IMR-90 (cell line): ENCODE results near the gene SLC25A38. TPM values are rescaled to one million over a fixed set of nuclear protein-coding genes. Genes with fewer than 3 reads are reported as not detected.

Experiments used
- ATAC-seq: fragments of 200-7000 bp; cut with Tn5 transposase; 2 replicates; pipeline ENCODE4 v1.9.1; 2020; ENCODE audit warnings: low read depth, mild to moderate bottlenecking, moderate library complexity
- BruUV-seq: library from RNA; stranded (reverse); fragments of 400-500 nt; replicated peaks from 2 replicates; lab custom pipeline; 2021; lab: Mats Ljungman, UMichigan
- CTCF ChIA-PET: fragments of 300-600 bp; formaldehyde crosslinking; extraction: SDS; loops from one replicate; lab custom pipeline; 2021; ENCODE audit warnings: antibody characterized with exemption; lab: Yijun Ruan, JAX
- POLR2A ChIA-PET: fragments of 300-600 bp; sonication (Branson Sonifier 250); formaldehyde crosslinking; loops from one replicate; lab custom pipeline; 2022; ENCODE audit warnings: antibody characterized with exemption; ENCODE audit not compliant: unreplicated experiment; lab: Charles Lee
- DNase-seq: peaks from one replicate; pipeline ENCODE4 v3.0.0; 2013
- H2AFZ ChIP-seq: replicated peaks from 2 replicates; pipeline ENCODE3; 2013; ENCODE audit warnings: low read length, mild to moderate bottlenecking; ENCODE audit not compliant: poor library complexity
- H2AK5ac ChIP-seq: 2 replicates; pipeline ENCODE4 v1.6.1; 2013; ENCODE audit warnings: low read depth, low read length, inconsistent platforms
- H2AK9ac ChIP-seq: replicated peaks from 2 replicates; pipeline ENCODE3; 2013; ENCODE audit warnings: mild to moderate bottlenecking, low read depth, low read length, moderate library complexity; ENCODE audit not compliant: poor library complexity
- H2BK120ac ChIP-seq: 2 replicates; pipeline ENCODE4 v1.6.1; 2013; ENCODE audit warnings: low read depth, low read length, inconsistent platforms
- H2BK15ac ChIP-seq: 3 replicates; pipeline ENCODE4 v1.6.1; 2013; ENCODE audit warnings: low read depth, low read length, inconsistent platforms
- H2BK20ac ChIP-seq: 2 replicates; pipeline ENCODE4 v1.6.1; 2013; ENCODE audit warnings: low read depth, mild to moderate bottlenecking, inconsistent platforms, low read length, moderate library complexity
- H2BK5ac ChIP-seq: 2 replicates; pipeline ENCODE4 v1.6.1; 2013; ENCODE audit warnings: mild to moderate bottlenecking, low read depth, low read length, inconsistent platforms; ENCODE audit not compliant: poor library complexity, severe bottlenecking
- H3K14ac ChIP-seq: replicated peaks from 2 replicates; pipeline ENCODE4 v1.6.1; 2013; ENCODE audit warnings: low read depth, low read length, inconsistent platforms
- H3K18ac ChIP-seq: 2 replicates; pipeline ENCODE4 v1.6.1; 2013; ENCODE audit warnings: low read depth, low read length, control low read depth
- H3K23ac ChIP-seq: 2 replicates; pipeline ENCODE4 v1.6.1; 2013; ENCODE audit warnings: low read depth, low read length, inconsistent platforms
- H3K27ac ChIP-seq: 2 replicates; pipeline ENCODE4 v1.5.1; 2013; ENCODE audit warnings: mild to moderate bottlenecking, control low read depth, low read length; ENCODE audit not compliant: insufficient read depth
- H3K27me3 ChIP-seq: 2 replicates; pipeline ENCODE4 v1.6.1; 2013; ENCODE audit warnings: low read length; ENCODE audit not compliant: control insufficient read depth, insufficient read depth
- H3K36me3 ChIP-seq: 2 replicates; pipeline ENCODE4 v1.6.1; 2013; ENCODE audit warnings: low read length, mixed read lengths; ENCODE audit not compliant: control insufficient read depth, insufficient read depth
- H3K4ac ChIP-seq: 2 replicates; pipeline ENCODE4 v1.6.1; 2013; ENCODE audit warnings: low read depth, low read length, inconsistent platforms
- H3K4me1 ChIP-seq: 2 replicates; pipeline ENCODE4 v1.6.1; 2013; ENCODE audit warnings: low read length, mixed read lengths; ENCODE audit not compliant: control insufficient read depth, insufficient read depth
- H3K4me2 ChIP-seq: 2 replicates; pipeline ENCODE4 v1.6.1; 2013; ENCODE audit warnings: low read depth, mild to moderate bottlenecking, control low read depth, low read length, moderate library complexity
- H3K4me3 ChIP-seq: 2 replicates; pipeline ENCODE4 v1.5.1; 2013; ENCODE audit warnings: low read depth, mild to moderate bottlenecking, control low read depth, low read length, moderate library complexity; ENCODE audit not compliant: insufficient read depth
- H3K56ac ChIP-seq: 2 replicates; pipeline ENCODE4 v1.6.1; 2013; ENCODE audit warnings: low read length, inconsistent platforms; ENCODE audit not compliant: insufficient read depth; ENCODE audit errors: extremely low read depth
- H3K79me1 ChIP-seq, 2 experiments: 2 replicates each; pipeline ENCODE4 v1.6.1; 2013; ENCODE audit warnings: low read length in 2 of 2, inconsistent platforms in 1 of 2, low read depth in 1 of 2
- H3K9ac ChIP-seq: 2 replicates; pipeline ENCODE4 v1.6.1; 2013; ENCODE audit warnings: low read depth, low read length, control low read depth
- H3K9me1 ChIP-seq: 2 replicates; pipeline ENCODE4 v1.6.1; 2013; ENCODE audit warnings: low read length, inconsistent platforms; ENCODE audit not compliant: insufficient read depth
- H3K9me3 ChIP-seq: 2 replicates; pipeline ENCODE4 v1.6.1; 2013; ENCODE audit warnings: low read length; ENCODE audit not compliant: control insufficient read depth, insufficient read depth
- H4K20me1 ChIP-seq: 2 replicates; pipeline ENCODE4 v1.6.1; 2013; ENCODE audit warnings: low read length, inconsistent platforms; ENCODE audit not compliant: insufficient read depth
- H4K5ac ChIP-seq: 2 replicates; pipeline ENCODE4 v1.6.1; 2013; ENCODE audit warnings: mild to moderate bottlenecking, low read depth, low read length, control low read depth
- H4K8ac ChIP-seq, 2 experiments: 2 replicates each; pipeline ENCODE4 v1.6.1; 2013; ENCODE audit warnings: low read depth in 2 of 2, low read length in 2 of 2, control low read depth in 1 of 2, inconsistent platforms in 1 of 2
- H4K91ac ChIP-seq: 2 replicates; pipeline ENCODE4 v1.6.1; 2013; ENCODE audit warnings: low read depth, low read length, inconsistent platforms; ENCODE audit not compliant: insufficient read depth
- BHLHE40 ChIP-seq: fragments of 150-350 bp; IDR thresholded peaks from 2 replicates; pipeline ENCODE4 v1.6.1; 2016; ENCODE audit warnings: mild to moderate bottlenecking, low read depth, low read length
- CEBPB ChIP-seq: IDR thresholded peaks from 2 replicates; pipeline ENCODE4 v1.6.1; 2012; ENCODE audit warnings: low read depth, low read length, improper control_type of control experiment
- CTCF ChIP-seq: conservative IDR thresholded peaks from 2 replicates; pipeline ENCODE4 v1.5.1; 2012; ENCODE audit warnings: mild to moderate bottlenecking, low read depth, low read length, improper control_type of control experiment
- ELK1 ChIP-seq: fragments of 150-350 bp; IDR thresholded peaks from 2 replicates; pipeline ENCODE4 v1.6.1; 2016; ENCODE audit warnings: low read depth, mild to moderate bottlenecking, low read length, moderate library complexity, borderline replicate concordance
- MAZ ChIP-seq: IDR thresholded peaks from 2 replicates; pipeline ENCODE4 v1.6.1; 2012; ENCODE audit warnings: low read depth, mild to moderate bottlenecking, low read length, improper control_type of control experiment, moderate library complexity, borderline replicate concordance
- RCOR1 ChIP-seq: IDR thresholded peaks from 2 replicates; pipeline ENCODE4 v1.6.1; 2012; ENCODE audit warnings: mild to moderate bottlenecking, low read length, improper control_type of control experiment; ENCODE audit not compliant: insufficient replicate concordance
- WGBS, 2 experiments: methylation state at CpG; one replicate each; pipeline versions ENCODE4 v1.1.5 to v1.1.7; 2013; ENCODE audit warnings: missing lambda C conversion rate in 2 of 2; ENCODE audit not compliant: insufficient read length in 1 of 2; ENCODE audit errors: extremely low coverage in 2 of 2; 5-methylcytosine and 5-hydroxymethylcytosine counted together
- dilution Hi-C: fragments of 300-500 bp; cut with HindIII; formaldehyde crosslinking; loops from one replicate; pipeline ENCODE4 v1.14.3; 2018; ENCODE audit warnings: low sequenced_read_pairs; ENCODE audit not compliant: unreplicated experiment
- in situ Hi-C: fragments of 300-500 bp; cut with MboI; formaldehyde crosslinking; loops from 3 replicates; pipeline ENCODE4 v1.14.3; 2019; ENCODE audit warnings: low sequenced_read_pairs, inconsistent platforms, mixed read lengths
- intact Hi-C: fragments of 100-400 bp; cut with micrococcal nuclease; formaldehyde crosslinking; loops from 2 replicates; pipeline ENCODE4 v1.10.0; 2022
- polyA plus RNA-seq, 3 experiments: library from polyadenylated mRNA; depleted of rRNA; stranded (reverse); fragments of >200 nt; gene quantifications; 2 replicates each; pipeline ENCODE4 v1.2.3, GENCODE V29; 2012; ENCODE audit warnings: low replicate concordance in 1 of 3
- total RNA-seq: library from RNA; depleted of rRNA; stranded (reverse); fragments of >200 nt; gene quantifications from 2 replicates; pipeline ENCODE4 v1.2.3, GENCODE V29; 2012

The SLC25A38 gene
- total and polyA plus RNA-seq, 2 of the 4 experiments (the other 2 are of a cell fraction), result 17.4 to 22.6 TPM

- TF ChIP-seq BHLHE40 (no peak), MAZ (no peak), CEBPB (no peak), CTCF (no peak), ELK1 (no peak), RCOR1 (no peak)
- intact Hi-C loops, result no loop called here
- no peak overlapping the region for H3K14ac ChIP-seq
- no peak overlapping the region for H3K9ac ChIP-seq
- in situ Hi-C loops, result no loop called here
- H2BK120ac ChIP-seq, result no peak overlapping the region
- 74% methylated on average over 8 of the region's 11 CpGs; no CpG with 5 or more reads in 1 of the 2 experiments for WGBS, 2 experiments
- H4K5ac ChIP-seq, result no peak overlapping the region
- H4K91ac ChIP-seq, result no peak overlapping the region
- no peak overlapping the region for H3K23ac ChIP-seq
- BruUV-seq, result no TSS peak
- H3K27me3 ChIP-seq, result no peaks in the 10 kb centered on the region
- no peaks in the 10 kb centered on the region for H3K9me3 ChIP-seq
- no peak overlapping the region for H2AK5ac ChIP-seq
- no peak overlapping the region for H2AFZ ChIP-seq
- ATAC-seq (no peak), DNase-seq (no peak)
- no peak overlapping the region for H3K27ac ChIP-seq
- H4K8ac ChIP-seq, result no peak overlapping the region
- H3K36me3 ChIP-seq, result no peaks in the 10 kb centered on the region
- dilution Hi-C loops, result no loop called here
- no peak overlapping the region for H3K4me3 ChIP-seq
- H2BK5ac ChIP-seq, result no peak overlapping the region
- H3K79me1 ChIP-seq, result no peaks in the 10 kb centered on the region
- no peak overlapping the region for H3K4me2 ChIP-seq
- H3K4me1 ChIP-seq, result peaks cover 5% of the 10 kb centered on the region
- H2AK9ac ChIP-seq, result no peak overlapping the region
- no peaks in the 10 kb centered on the region for H4K20me1 ChIP-seq
- no peak overlapping the region for H3K4ac ChIP-seq
- H2BK20ac ChIP-seq, result no peak overlapping the region
- no peak overlapping the region for H2BK15ac ChIP-seq
- H3K18ac ChIP-seq, result no peak overlapping the region
- peaks cover 4% of the 10 kb centered on the region; the same call in 1 of the 2 replicates for H3K9me1 ChIP-seq
- POLR2A ChIA-PET, result no interaction called here
- H3K56ac ChIP-seq, result no peak overlapping the region
- CTCF ChIA-PET, result no interaction called here
Measured at GRCh38 chr3:39429466-39429865, 46.3 kb downstream of the SLC25A38 start.
